Stimulated activated CD4-positive, alpha-beta T cell treated with anti-CD3 and anti-CD28 coated beads, Interleukin-2, amount 100 ng/mL, for 24 hours (primary cell): ENCODE results near the gene TMSB4X.
A peak's percentile ranks its signal among the peaks of the same experiment; 100 is the strongest.
"Not testable (repeated sequence)": the region's sequence is repeated elsewhere in the genome, so short reads cannot be mapped to it uniquely, and the experiment has no call there.

Source experiments
- DNase-seq, 2 donors: peaks; one replicate each; pipeline ENCODE4 v3.0.0-alpha.2; 2020

TMSB4X gene

GRCh38 chrX:12955882-12956703 lies 18.8 kb upstream of the TMSB4X start:
- DNase-seq, result peak; percentile 57 to 70

- peak in 1 of 2 donors; percentile 53 for DNase-seq
These were observed 18.0 kb upstream of the TMSB4X start for GRCh38 chrX:12956704-12957534.

- no peak for DNase-seq
These were observed 16.9 kb upstream of the TMSB4X start for GRCh38 chrX:12958059-12958458.

- DNase-seq, result no peak
These were observed 16.4 kb upstream of the TMSB4X start for GRCh38 chrX:12958461-12958860.

GRCh38 chrX:12961196-12961718 lies 13.7 kb upstream of the TMSB4X start:
- DNase-seq, result no peak

- DNase-seq, result no peak
These were observed 12.8 kb upstream of the TMSB4X start for GRCh38 chrX:12962041-12962504.

- DNase-seq, result not testable (repeated sequence)
These were observed 11.6 kb upstream of the TMSB4X start for GRCh38 chrX:12963210-12963850.

- no peak for DNase-seq
These were observed 9.6 kb upstream of the TMSB4X start for GRCh38 chrX:12965131-12965940.

- no peak for DNase-seq
These were observed 8.8 kb upstream of the TMSB4X start for GRCh38 chrX:12966151-12966550.

GRCh38 chrX:12967711-12968465 lies 7.0 kb upstream of the TMSB4X start:
- DNase-seq, result no peak

GRCh38 chrX:12970691-12971202 lies 4.2 kb upstream of the TMSB4X start:
- no peak for DNase-seq

- peak in 1 of 2 donors; percentile 51 for DNase-seq
These were observed 3.5 kb upstream of the TMSB4X start for GRCh38 chrX:12971282-12972003.

- no peak for DNase-seq
These were observed 2.7 kb upstream of the TMSB4X start for GRCh38 chrX:12972243-12972642.

- no peak for DNase-seq
These were observed 1.9 kb upstream of the TMSB4X start for GRCh38 chrX:12972878-12973560.

GRCh38 chrX:12973561-12974304 lies 1.2 kb upstream of the TMSB4X start:
- DNase-seq, result peak in 1 of 2 donors; percentile 55

- peak; percentile 59 to 63 for DNase-seq
These were observed 560 bp upstream of the TMSB4X start for GRCh38 chrX:12974305-12974795.

- DNase-seq, result no peak
These were observed 708 bp downstream of the TMSB4X start for GRCh38 chrX:12975670-12975965.

- DNase-seq, result peak in 1 of 2 donors; percentile 45
These were observed 1.2 kb downstream of the TMSB4X start for GRCh38 chrX:12975991-12976558.
